HG03460 (cell line): ENCODE results near the gene SKAP1.
"Not testable (repeated sequence)": the region's sequence is repeated elsewhere in the genome, so short reads cannot be mapped to it uniquely, and the experiment has no call there.

Experiments
- ATAC-seq: cut with Tn5 transposase; IDR thresholded peaks from one replicate; pipeline ENCODE4 v1.9.1; 2021; ENCODE audit not compliant: unreplicated experiment

Gene SKAP1

GRCh38 chr17:48373883-48374282 is 56.1 kb downstream of the SKAP1 start:
- ATAC-seq: no peak

- ATAC-seq: no peak
These were observed 56.7 kb downstream of the SKAP1 start for GRCh38 chr17:48373130-48373830.

GRCh38 chr17:48368967-48369366 is 61.0 kb downstream of the SKAP1 start:
- not testable (repeated sequence) for ATAC-seq

GRCh38 chr17:48368352-48368908 is 61.6 kb downstream of the SKAP1 start:
- ATAC-seq: no peak

- ATAC-seq: no peak
These were observed 66.9 kb downstream of the SKAP1 start for GRCh38 chr17:48363161-48363560.

GRCh38 chr17:48360861-48361633 is 69.0 kb downstream of the SKAP1 start:
- ATAC-seq: not testable (repeated sequence)

GRCh38 chr17:48357779-48358602 is 72.0 kb downstream of the SKAP1 start:
- no peak for ATAC-seq

GRCh38 chr17:48356866-48357265 is 73.1 kb downstream of the SKAP1 start:
- no peak for ATAC-seq

- no peak for ATAC-seq
These were observed 77.4 kb downstream of the SKAP1 start for GRCh38 chr17:48352630-48353029.

GRCh38 chr17:48351911-48352332 is 78.1 kb downstream of the SKAP1 start:
- ATAC-seq: no peak

GRCh38 chr17:48348352-48348751 is 81.7 kb downstream of the SKAP1 start:
- ATAC-seq: no peak

GRCh38 chr17:48347177-48347576 is 82.8 kb downstream of the SKAP1 start:
- ATAC-seq: no peak

- ATAC-seq: no peak
These were observed 85.8 kb downstream of the SKAP1 start for GRCh38 chr17:48344251-48344650.

- no peak for ATAC-seq
These were observed 89.1 kb downstream of the SKAP1 start for GRCh38 chr17:48340916-48341315.

- ATAC-seq: no peak
These were observed 91.3 kb downstream of the SKAP1 start for GRCh38 chr17:48338720-48339119.

- ATAC-seq: not testable (repeated sequence)
These were observed 92.1 kb downstream of the SKAP1 start for GRCh38 chr17:48337903-48338302.

GRCh38 chr17:48336986-48337385 is 93.0 kb downstream of the SKAP1 start:
- no peak for ATAC-seq

- ATAC-seq: no peak
These were observed 94.0 kb downstream of the SKAP1 start for GRCh38 chr17:48335858-48336500.

GRCh38 chr17:48335146-48335784 is 94.7 kb downstream of the SKAP1 start:
- ATAC-seq: no peak

- ATAC-seq: no peak
These were observed 96.9 kb downstream of the SKAP1 start for GRCh38 chr17:48333034-48333530.
